NCI-H345 (cell line): Measurements from ENCODE around the gene LAMA3.

Experiments
- DNase-seq: peaks from one replicate; lab custom pipeline; 2025; lab: John Stamatoyannopoulos, UW

Gene LAMA3

DNA sequence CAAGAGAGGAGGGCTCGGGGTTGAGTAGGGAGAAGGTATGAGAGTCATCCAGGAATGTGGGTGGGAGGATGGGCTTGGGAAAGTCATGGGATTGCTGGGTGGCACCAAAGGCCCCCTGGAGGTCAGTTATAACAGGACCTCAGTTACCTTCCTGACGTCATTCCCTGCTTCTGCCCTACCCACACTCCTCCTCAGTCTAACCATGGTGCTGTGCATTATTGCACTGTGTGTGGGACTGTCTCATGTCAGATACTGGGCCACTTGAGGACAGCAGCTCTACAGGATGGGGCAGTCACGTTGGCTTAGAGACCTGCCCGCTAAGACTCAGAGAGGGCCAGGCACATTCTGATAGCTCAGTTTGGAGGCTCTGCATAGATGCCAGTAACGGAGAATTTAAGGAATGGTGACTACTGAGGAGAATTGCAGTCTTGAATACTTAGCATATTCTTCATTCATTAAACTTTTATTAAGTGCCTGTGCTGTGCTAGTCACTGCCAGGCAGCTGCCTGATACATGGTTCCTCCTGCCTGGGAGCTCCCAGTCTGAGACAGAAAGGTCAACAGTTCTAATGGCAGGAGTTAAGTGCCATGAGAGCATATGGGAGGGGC lies 90.5 kb downstream of the LAMA3 start:
- no peak for DNase-seq

DNA sequence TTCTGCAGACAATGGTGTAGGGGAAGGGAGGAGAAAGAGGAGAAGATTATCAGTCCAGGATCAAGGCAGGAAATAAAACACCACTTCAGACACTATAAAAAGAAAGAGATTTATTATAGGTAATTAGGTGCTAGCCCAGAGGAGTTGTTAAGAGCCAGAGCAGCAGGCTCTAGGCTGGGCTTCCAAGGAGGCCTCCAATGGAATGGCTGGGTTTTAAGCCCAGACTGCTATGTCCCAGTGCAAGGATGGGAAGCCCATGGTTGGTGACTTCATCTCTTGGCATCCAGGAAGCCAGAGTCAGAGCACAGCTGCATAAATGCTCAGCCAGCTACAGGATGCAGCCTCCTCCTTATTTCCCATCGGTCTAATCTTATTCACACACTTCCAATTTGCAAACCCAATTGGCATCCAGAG lies 95.6 kb downstream of the LAMA3 start:
- DNase-seq, result no peak

GRCh38 chr18:23793051-23793450 lies 103.8 kb downstream of the LAMA3 start:
- no peak for DNase-seq

- no peak for DNase-seq
Measured at GRCh38 chr18:23793985-23794867, 105.0 kb downstream of the LAMA3 start.

- DNase-seq, result no peak
Measured at GRCh38 chr18:23798249-23798648, 109.0 kb downstream of the LAMA3 start.

GRCh38 chr18:23798824-23799223 lies 109.6 kb downstream of the LAMA3 start:
- DNase-seq, result no peak

- DNase-seq, result no peak
Measured at GRCh38 chr18:23799540-23799939, 110.3 kb downstream of the LAMA3 start.

- no peak for DNase-seq
Measured at GRCh38 chr18:23800902-23801301, 111.6 kb downstream of the LAMA3 start.

DNA sequence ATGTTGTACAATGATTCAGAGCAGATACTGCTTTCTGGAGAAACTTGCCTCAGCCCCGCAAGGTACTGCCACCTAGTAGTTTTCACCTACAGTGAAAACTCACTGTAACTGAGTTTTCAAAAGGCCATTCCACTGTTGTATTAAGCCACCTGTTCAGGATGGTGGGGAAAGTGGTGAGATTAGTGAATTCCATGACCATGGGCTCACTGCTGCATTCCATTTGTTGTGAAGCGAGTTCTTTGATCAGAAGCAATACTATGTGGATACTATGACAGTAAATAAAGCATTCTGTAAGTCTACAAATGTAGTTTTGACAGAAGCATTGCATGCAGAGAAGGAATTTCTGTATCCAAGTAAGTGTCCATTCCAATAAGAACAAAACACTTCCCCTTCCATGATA lies 113.6 kb downstream of the LAMA3 start:
- no peak for DNase-seq

DNA sequence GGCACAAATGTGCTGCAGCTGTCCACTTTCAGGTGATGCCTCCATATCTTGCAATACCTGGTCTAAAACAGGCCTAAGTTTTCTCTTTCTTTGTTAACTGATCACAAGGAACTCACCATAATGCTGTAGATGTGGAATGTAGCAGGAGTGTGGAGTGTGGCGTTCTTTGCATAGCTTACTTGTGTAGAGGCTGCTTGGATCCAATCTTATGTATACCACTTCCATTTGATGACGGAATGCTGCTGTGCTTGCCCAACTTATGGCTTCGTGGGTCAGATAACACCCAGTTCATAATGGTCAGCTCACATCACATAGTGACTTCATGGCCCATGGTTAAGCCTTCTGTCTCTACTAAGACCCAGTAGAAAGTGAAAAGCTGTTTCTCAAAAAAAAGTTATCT lies 114.5 kb downstream of the LAMA3 start:
- no peak for DNase-seq

DNA sequence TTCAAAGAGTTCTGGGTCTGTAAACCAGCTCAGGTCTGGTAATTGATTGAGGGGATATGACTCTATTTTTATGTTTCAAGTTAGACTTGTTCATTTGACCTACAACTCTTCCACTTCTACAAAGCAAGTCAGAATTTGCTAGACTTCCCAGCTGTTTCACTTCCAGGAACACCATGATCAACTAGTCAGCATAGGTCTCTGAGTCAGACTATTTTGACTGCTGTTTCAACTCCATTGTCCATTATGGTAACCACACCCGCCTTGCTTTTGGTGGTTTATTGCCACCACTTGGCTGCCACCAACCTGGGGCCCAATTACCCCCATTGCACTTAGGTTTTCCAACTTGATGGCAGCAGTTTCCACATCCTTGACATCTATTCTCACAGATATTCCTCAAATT lies 116.6 kb downstream of the LAMA3 start:
- no peak for DNase-seq

- DNase-seq, result no peak
Measured at GRCh38 chr18:23809415-23809814, 120.2 kb downstream of the LAMA3 start.

GRCh38 chr18:23810396-23810795 lies 121.1 kb downstream of the LAMA3 start:
- DNase-seq, result no peak

DNA sequence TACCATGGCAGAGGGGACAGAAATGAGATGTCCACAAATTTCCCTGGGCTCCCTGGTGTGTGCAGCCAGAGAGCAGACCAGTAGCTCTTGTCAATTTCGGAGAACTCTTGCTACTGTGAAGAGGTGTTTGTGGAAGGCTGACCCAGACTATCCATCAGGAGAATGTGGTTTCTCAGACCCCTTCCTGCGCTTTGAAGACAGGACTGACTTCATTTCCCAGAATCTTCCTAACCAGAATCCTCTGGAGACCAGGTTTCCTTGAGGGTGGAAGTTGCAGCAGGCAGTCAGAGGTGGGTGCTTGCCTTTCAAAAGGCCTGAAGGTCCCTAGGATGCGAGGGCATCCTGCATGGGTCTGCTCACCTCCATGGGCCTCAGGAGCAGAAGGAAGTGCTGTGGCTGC lies 121.9 kb downstream of the LAMA3 start:
- DNase-seq, result no peak

GRCh38 chr18:23812546-23813440 lies 123.5 kb downstream of the LAMA3 start:
- DNase-seq, result peak; percentile 21

GRCh38 chr18:23814991-23815614 lies 125.8 kb downstream of the LAMA3 start:
- no peak for DNase-seq

GRCh38 chr18:23816021-23816420 lies 126.8 kb downstream of the LAMA3 start:
- DNase-seq, result no peak

DNA sequence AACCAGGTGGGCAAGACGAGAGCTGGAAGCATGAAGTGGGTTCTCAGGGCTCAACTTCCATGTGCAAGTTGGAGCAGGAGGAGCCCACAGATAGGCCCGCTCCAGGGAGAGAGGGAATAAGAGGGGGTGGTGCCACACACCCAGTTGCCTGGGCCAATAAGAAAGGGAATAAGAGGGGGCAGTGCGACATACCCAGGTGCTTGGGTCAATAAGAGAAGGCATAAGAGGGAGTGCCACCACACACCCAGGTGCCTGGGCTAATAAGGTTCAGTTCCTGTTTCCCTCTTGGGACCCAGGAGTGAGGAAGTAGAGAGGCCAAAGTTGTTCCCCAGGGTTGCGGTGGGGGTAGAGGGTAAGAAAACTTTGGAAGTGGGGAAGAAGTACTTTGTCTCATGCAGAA lies 127.5 kb downstream of the LAMA3 start:
- DNase-seq, result no peak

GRCh38 chr18:23819001-23819400 lies 129.7 kb downstream of the LAMA3 start:
- DNase-seq, result no peak

DNA sequence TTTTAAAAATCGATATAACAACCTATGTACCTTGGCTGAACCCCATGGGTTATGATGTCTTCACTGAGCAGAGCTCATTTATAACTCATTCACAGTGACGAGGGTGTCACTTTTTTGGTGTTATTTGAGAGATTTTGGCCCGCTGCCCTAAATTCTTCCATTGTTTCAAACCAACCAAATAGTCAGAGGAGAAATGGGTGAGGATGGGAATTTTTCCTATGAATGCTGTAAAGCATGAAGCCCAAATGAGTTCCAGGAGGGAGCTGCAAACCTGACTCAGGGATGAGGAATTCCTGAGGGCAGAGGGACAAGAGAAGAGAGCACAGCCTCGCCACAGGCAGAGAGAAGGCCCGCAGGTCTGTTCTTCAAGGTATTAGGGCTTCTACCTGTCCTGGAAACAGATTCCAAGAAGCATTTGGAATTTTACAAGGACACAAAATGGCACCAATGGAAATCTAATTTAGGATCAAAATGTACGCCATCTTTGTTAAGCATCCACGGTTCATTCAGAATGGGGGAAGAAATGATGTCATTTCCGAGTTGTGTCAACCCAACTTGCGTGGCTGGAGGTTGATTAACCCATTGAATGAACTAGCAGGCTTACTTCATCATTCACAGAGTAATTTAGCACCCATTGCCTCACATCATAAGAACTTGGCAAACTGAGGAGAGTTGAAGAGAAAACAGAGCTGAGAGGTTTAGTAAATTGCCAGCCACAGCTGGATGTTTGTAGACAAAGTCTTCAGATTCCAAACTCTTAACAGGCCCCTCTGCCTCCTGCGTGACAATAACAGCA lies 133.5 kb downstream of the LAMA3 start:
- no peak for DNase-seq

- no peak for DNase-seq
Measured at GRCh38 chr18:23824240-23824639, 135.0 kb downstream of the LAMA3 start.
